NCI-H2171 treated with DMSO at 0.1 percent for 48 hours (cell line): ENCODE measurements around the gene CLNK.

Source experiments
- DNase-seq: peaks from one replicate; lab custom pipeline; 2025; lab: John Stamatoyannopoulos, UW

CLNK gene

GRCh38 chr4:10456260-10456594, 228.3 kb downstream of the CLNK start:
- DNase-seq: no peak

- no peak for DNase-seq
Measured at GRCh38 chr4:10455133-10455532, 229.4 kb downstream of the CLNK start.

GRCh38 chr4:10454726-10455125, 229.8 kb downstream of the CLNK start:
- no peak for DNase-seq

GRCh38 chr4:10454121-10454520, 230.4 kb downstream of the CLNK start:
- DNase-seq: no peak

GRCh38 chr4:10448991-10449390, 235.6 kb downstream of the CLNK start:
- no peak for DNase-seq

GRCh38 chr4:10442976-10443375, 241.6 kb downstream of the CLNK start:
- no peak for DNase-seq

GRCh38 chr4:10441512-10441911, 243.1 kb downstream of the CLNK start:
- no peak for DNase-seq

GRCh38 chr4:10438924-10439323, 245.6 kb downstream of the CLNK start:
- DNase-seq: no peak

- no peak for DNase-seq
Measured at GRCh38 chr4:10437735-10438134, 246.8 kb downstream of the CLNK start.
